GM19438 (cell line): ENCODE results near the gene MEG3.

ENCODE experiments used
- ATAC-seq: cut with Tn5 transposase; IDR thresholded peaks from one replicate; pipeline ENCODE4 v1.9.1; 2021; ENCODE audit warnings: low read depth; ENCODE audit not compliant: unreplicated experiment

Gene MEG3

GRCh38 chr14:100828031-100828769, 2.3 kb downstream of the MEG3 start:
- ATAC-seq = no peak

GRCh38 chr14:100830681-100831080, 4.8 kb downstream of the MEG3 start:
- ATAC-seq = no peak

- no peak for ATAC-seq
Measured at GRCh38 chr14:100832311-100832960, 6.5 kb downstream of the MEG3 start.

- ATAC-seq = no peak
Measured at GRCh38 chr14:100834082-100834793, 8.3 kb downstream of the MEG3 start.

GRCh38 chr14:100834794-100835547, 9.1 kb downstream of the MEG3 start:
- ATAC-seq = no peak

- ATAC-seq = no peak
Measured at GRCh38 chr14:100835548-100836310, 9.8 kb downstream of the MEG3 start.

- no peak for ATAC-seq
Measured at GRCh38 chr14:100836311-100836805, 10.4 kb downstream of the MEG3 start.

- ATAC-seq = no peak
Measured at GRCh38 chr14:100836941-100837804, 11.3 kb downstream of the MEG3 start.

- no peak for ATAC-seq
Measured at GRCh38 chr14:100837805-100838350, 12.0 kb downstream of the MEG3 start.

GRCh38 chr14:100838493-100839314, 12.8 kb downstream of the MEG3 start:
- ATAC-seq = no peak

- ATAC-seq = no peak
Measured at GRCh38 chr14:100839315-100839585, 13.3 kb downstream of the MEG3 start.

- no peak for ATAC-seq
Measured at GRCh38 chr14:100839681-100840111, 13.8 kb downstream of the MEG3 start.

GRCh38 chr14:100840286-100841065, 14.6 kb downstream of the MEG3 start:
- ATAC-seq = no peak

GRCh38 chr14:100841066-100841760, 15.3 kb downstream of the MEG3 start:
- no peak for ATAC-seq

- ATAC-seq = no peak
Measured at GRCh38 chr14:100841761-100842403, 16.0 kb downstream of the MEG3 start.

- ATAC-seq = no peak
Measured at GRCh38 chr14:100842799-100843198, 16.9 kb downstream of the MEG3 start.
